Measurements from ENCODE around the gene TMEM19. TPM values are rescaled to one million over a fixed set of nuclear protein-coding genes. Genes with fewer than 3 reads are reported as not detected.
"Not testable (repeated sequence)": the region's sequence is repeated elsewhere in the genome, so short reads cannot be mapped to it uniquely, and the experiment has no call there.

TMEM19 gene
- total RNA-seq, 1 donor from 2014 or later, result 20.2 TPM

GRCh38 chr12:71694099-71694820, 8.4 kb downstream of the TMEM19 start:
- peaks cover 13% of the 10 kb centered on the region for H3K4me1 Mint-ChIP-seq
- no peaks in the 10 kb centered on the region for H3K27me3 Mint-ChIP-seq (ENCODE audit: low read depth)
- no peak for TF ChIP-seq CTCF (IDR thresholded peaks at IDR 0.05; ENCODE audit: unreplicated experiment)
- H3K4me3 Mint-ChIP-seq, result no peak overlapping the region
- no peaks in the 10 kb centered on the region for H3K9me3 Mint-ChIP-seq
- H3K27ac Mint-ChIP-seq, result no peak overlapping the region
- peaks cover 14% of the 10 kb centered on the region for H3K36me3 Mint-ChIP-seq
- DNase-seq (ENCODE audit: low spot score in 2 of 2, unreplicated experiment in 2 of 2), result no peak

GRCh38 chr12:71695782-71696181, 9.9 kb downstream of the TMEM19 start:
- no peak for DNase-seq (ENCODE audit: low spot score in 2 of 2, unreplicated experiment in 2 of 2)
- Mint-ChIP-seq H3K27me3 (ENCODE audit: low read depth) (no peaks in the 10 kb centered on the region), H3K4me1 (peaks cover 10% of the 10 kb centered on the region), H3K27ac (no peak overlapping the region), H3K4me3 (no peak overlapping the region), H3K36me3 (peaks cover 21% of the 10 kb centered on the region), H3K9me3 (no peaks in the 10 kb centered on the region)
- no peak for TF ChIP-seq CTCF (IDR thresholded peaks at IDR 0.05; ENCODE audit: unreplicated experiment)

GRCh38 chr12:71702181-71702580, 16.3 kb downstream of the TMEM19 start:
- H3K4me1 Mint-ChIP-seq, result peaks cover 17% of the 10 kb centered on the region
- not testable (repeated sequence) for H3K27ac Mint-ChIP-seq; H3K4me3 Mint-ChIP-seq; H3K27me3 Mint-ChIP-seq (ENCODE audit: low read depth); DNase-seq (ENCODE audit: low spot score in 2 of 2, unreplicated experiment in 2 of 2); H3K9me3 Mint-ChIP-seq
- peaks cover 25% of the 10 kb centered on the region for H3K36me3 Mint-ChIP-seq

- H3K9me3 Mint-ChIP-seq, result no peaks in the 10 kb centered on the region
- H3K27ac Mint-ChIP-seq, result no peak overlapping the region
- TF ChIP-seq CTCF (IDR thresholded peaks at IDR 0.05; ENCODE audit: unreplicated experiment), result no peak
- H3K27me3 Mint-ChIP-seq (ENCODE audit: low read depth), result no peaks in the 10 kb centered on the region
- H3K4me3 Mint-ChIP-seq, result no peak overlapping the region
- no peak for DNase-seq (ENCODE audit: low spot score in 2 of 2, unreplicated experiment in 2 of 2)
- peaks cover 17% of the 10 kb centered on the region for H3K4me1 Mint-ChIP-seq
- peaks cover 25% of the 10 kb centered on the region for H3K36me3 Mint-ChIP-seq
These were observed 16.7 kb downstream of the TMEM19 start for GRCh38 chr12:71702590-71702989.

GRCh38 chr12:71703206-71703605, 17.3 kb downstream of the TMEM19 start:
- no peak for DNase-seq (ENCODE audit: low spot score in 2 of 2, unreplicated experiment in 2 of 2)
- no peaks in the 10 kb centered on the region for H3K27me3 Mint-ChIP-seq (ENCODE audit: low read depth)
- no peak overlapping the region for H3K4me3 Mint-ChIP-seq
- no peak overlapping the region for H3K27ac Mint-ChIP-seq
- TF ChIP-seq CTCF (IDR thresholded peaks at IDR 0.05; ENCODE audit: unreplicated experiment), result no peak
- H3K36me3 Mint-ChIP-seq, result peaks cover 20% of the 10 kb centered on the region
- no peaks in the 10 kb centered on the region for H3K9me3 Mint-ChIP-seq
- H3K4me1 Mint-ChIP-seq, result peaks cover 17% of the 10 kb centered on the region

- Mint-ChIP-seq H3K36me3 (peaks cover 10% of the 10 kb centered on the region), H3K9me3 (no peaks in the 10 kb centered on the region), H3K27me3 (ENCODE audit: low read depth) (no peaks in the 10 kb centered on the region), H3K4me3 (no peak overlapping the region), H3K27ac (no peak overlapping the region), H3K4me1 (peaks cover 17% of the 10 kb centered on the region)
- DNase-seq (ENCODE audit: low spot score in 2 of 2, unreplicated experiment in 2 of 2), result no peak
- TF ChIP-seq CTCF (IDR thresholded peaks at IDR 0.05; ENCODE audit: unreplicated experiment), result no peak
These were observed 19.0 kb downstream of the TMEM19 start for GRCh38 chr12:71704920-71705319.
